ENCODE measurements around the gene ANKRD13C. TPM values are rescaled to one million over a fixed set of nuclear protein-coding genes. Genes with fewer than 3 reads are reported as not detected.

ANKRD13C gene
- total RNA-seq, 1 donor from 2014 or later, result 30.2 TPM

GRCh38 chr1:70286453-70286852 lies 68.1 kb downstream of the ANKRD13C start:
- no peak for DNase-seq (ENCODE audit: low spot score in 2 of 2)
- TF ChIP-seq CTCF (IDR thresholded peaks at IDR 0.05), result no peak
- Histone ChIP-seq H3K27me3 (no peaks in the 10 kb centered on the region), H3K4me1 (no peaks in the 10 kb centered on the region), H3K9me3 (no peaks in the 10 kb centered on the region), H3K27ac (no peak overlapping the region), H3K36me3 (peaks cover 17 to 26% of the 10 kb centered on the region in 2 donors), H3K4me3 (no peak overlapping the region)
- intact Hi-C loops (cut with DNase I), result no loop called here

- no peak for TF ChIP-seq CTCF (IDR thresholded peaks at IDR 0.05)
- Histone ChIP-seq H3K27me3 (no peaks in the 10 kb centered on the region), H3K9me3 (no peaks in the 10 kb centered on the region), H3K4me1 (no peaks in the 10 kb centered on the region), H3K4me3 (no peak overlapping the region), H3K27ac (no peak overlapping the region), H3K36me3 (peaks cover 5 to 18% of the 10 kb centered on the region in 2 donors)
- DNase-seq (ENCODE audit: low spot score in 2 of 2), result no peak
- intact Hi-C loops (cut with DNase I), result no loop called here
These were observed 70.2 kb downstream of the ANKRD13C start for GRCh38 chr1:70284366-70284765.

GRCh38 chr1:70278710-70279109 lies 75.8 kb downstream of the ANKRD13C start:
- Histone ChIP-seq H3K9me3 (no peaks in the 10 kb centered on the region), H3K27me3 (no peaks in the 10 kb centered on the region), H3K4me1 (no peaks in the 10 kb centered on the region), H3K36me3 (peaks cover 5 to 25% of the 10 kb centered on the region in 2 donors), H3K27ac (no peak overlapping the region), H3K4me3 (no peak overlapping the region)
- TF ChIP-seq CTCF (IDR thresholded peaks at IDR 0.05), result no peak
- DNase-seq (ENCODE audit: low spot score in 2 of 2), result no peak
- intact Hi-C loops (cut with DNase I), result no loop called here

- intact Hi-C loops (cut with DNase I), result no loop called here
- H3K27ac ChIP-seq, result no peak overlapping the region
- peaks cover 3 to 28% of the 10 kb centered on the region in 2 donors for H3K36me3 ChIP-seq
These were observed 76.6 kb downstream of the ANKRD13C start for GRCh38 chr1:70277875-70278274.

GRCh38 chr1:70265946-70266345 lies 88.6 kb downstream of the ANKRD13C start:
- no peak for DNase-seq (ENCODE audit: low spot score in 2 of 2)
- Histone ChIP-seq H3K4me1 (no peaks in the 10 kb centered on the region), H3K9me3 (peaks cover 0 to 6% of the 10 kb centered on the region in 2 donors), H3K27ac (no peak overlapping the region), H3K4me3 (no peak overlapping the region), H3K27me3 (no peaks in the 10 kb centered on the region), H3K36me3 (peaks cover 9 to 38% of the 10 kb centered on the region in 2 donors)
- intact Hi-C loops (cut with DNase I), result no loop called here
- no peak for TF ChIP-seq CTCF (IDR thresholded peaks at IDR 0.05)

More at GRCh38 chr1:70277875-70278274, 76.6 kb downstream of the ANKRD13C start:
- DNase-seq (ENCODE audit: low spot score in 2 of 2), result no peak
- no peaks in the 10 kb centered on the region for H3K27me3 ChIP-seq
- no peaks in the 10 kb centered on the region for H3K9me3 ChIP-seq
- TF ChIP-seq CTCF (IDR thresholded peaks at IDR 0.05), result no peak
- H3K4me1 ChIP-seq, result no peaks in the 10 kb centered on the region
- no peak overlapping the region for H3K4me3 ChIP-seq

GRCh38 chr1:70264839-70265238 lies 89.7 kb downstream of the ANKRD13C start:
- no peak overlapping the region for H3K27ac ChIP-seq
- H3K9me3 ChIP-seq, result peaks cover 0 to 6% of the 10 kb centered on the region in 2 donors
- TF ChIP-seq CTCF (IDR thresholded peaks at IDR 0.05), result no peak
- intact Hi-C loops (cut with DNase I), result no loop called here
- H3K36me3 ChIP-seq, result peaks cover 9 to 31% of the 10 kb centered on the region in 2 donors
- no peaks in the 10 kb centered on the region for H3K27me3 ChIP-seq
- no peak for DNase-seq (ENCODE audit: low spot score in 2 of 2)
- H3K4me1 ChIP-seq, result no peaks in the 10 kb centered on the region
- no peak overlapping the region for H3K4me3 ChIP-seq
